ENCODE measurements around the gene TIMP2. TPM values are rescaled to one million over a fixed set of nuclear protein-coding genes. Genes with fewer than 3 reads are reported as not detected.

The TIMP2 gene
- total and polyA plus RNA-seq, 2 experiments from 2014 or later = 10.6 to 22.5 TPM

- H3K27me3 ChIP-seq (ENCODE audit: insufficient read depth) = no peaks in the 10 kb centered on the region
- no peaks in the 10 kb centered on the region for H4K20me1 ChIP-seq (replicated peaks; ENCODE audit: insufficient read depth)
- no peak overlapping the region for H3K4me2 ChIP-seq
- H3F3A ChIP-seq (replicated peaks; ENCODE audit: low read depth) = no peaks in the 10 kb centered on the region
- Mint-ChIP-seq H3K27me3 (ENCODE audit: insufficient read depth, low read depth, poor library complexity) (peaks cover 5% of the 10 kb centered on the region), H3K36me3 (ENCODE audit: low read depth) (no peaks in the 10 kb centered on the region), H3K27ac (no peak overlapping the region), H3K9me3 (no peaks in the 10 kb centered on the region), H3K4me1 (no peaks in the 10 kb centered on the region), H3K4me3 (no peak overlapping the region)
- no peaks in the 10 kb centered on the region for H3K9me2 ChIP-seq (ENCODE audit: insufficient read depth)
- no peak for TF ChIP-seq REST (IDR thresholded peaks at IDR 0.05; ENCODE audit: unreplicated experiment)
- TF ChIP-seq JUNB (IDR thresholded peaks at IDR 0.05; ENCODE audit: unreplicated experiment) = no peak
- no peak for TF ChIP-seq STAT1 (IDR thresholded peaks at IDR 0.05; ENCODE audit: unreplicated experiment)
- no peak for TF ChIP-seq CREB1 (CRISPR knock-in tag; IDR thresholded peaks at IDR 0.05; ENCODE audit: low read depth)
- TF ChIP-seq ETS1 (IDR thresholded peaks at IDR 0.05) = no peak
- TF ChIP-seq ZNF331 (CRISPR knock-in tag; IDR thresholded peaks at IDR 0.05; ENCODE audit: low read depth) = no peak
- no peak for TF ChIP-seq POLR2AphosphoS5 (IDR thresholded peaks at IDR 0.05; ENCODE audit: low read depth)
- no peak for TF ChIP-seq CTCF (conservative IDR thresholded peaks at IDR 0.05; ENCODE audit: low read depth in 2 of 2)
- TF ChIP-seq ZNF462 (CRISPR knock-in tag; IDR thresholded peaks at IDR 0.05) = no peak
- no peak for TF ChIP-seq NANOG (IDR thresholded peaks at IDR 0.05; ENCODE audit: borderline replicate concordance)
- TF ChIP-seq EZH2phosphoT487 (IDR thresholded peaks at IDR 0.05; ENCODE audit: unreplicated experiment) = no peak
- no peak for TF ChIP-seq EZH2 (IDR thresholded peaks at IDR 0.05; ENCODE audit: low read depth, unreplicated experiment)
- no peak for TF ChIP-seq ZNF114 (CRISPR knock-in tag; IDR thresholded peaks at IDR 0.05)
- ATAC-seq = no peak
- H3K36me3 ChIP-seq (ENCODE audit: insufficient read depth) = no peaks in the 10 kb centered on the region
- DNase-seq (ENCODE audit: low spot score) = no peak
- no peak overlapping the region for H3K4me3 ChIP-seq
- no peak overlapping the region for H2AFZ ChIP-seq
- H3K27ac ChIP-seq (ENCODE audit: low read depth) = no peak overlapping the region
- H3K79me2 ChIP-seq (replicated peaks; ENCODE audit: insufficient read depth) = no peaks in the 10 kb centered on the region
- H3K4me1 ChIP-seq (ENCODE audit: insufficient read depth) = no peaks in the 10 kb centered on the region
Observed at GRCh38 chr17:78855561-78856165, 69.5 kb downstream of the TIMP2 start.

Measured in GM23338 (cell line).